H7 (cell line): ENCODE measurements around the gene EPHA8. TPM values are rescaled to one million over a fixed set of nuclear protein-coding genes. Genes with fewer than 3 reads are reported as not detected.

Source experiments
- DNase-seq: peaks from one replicate; pipeline ENCODE4 v3.0.0; 2012
- H3K27me3 ChIP-seq: 2 replicates; pipeline ENCODE4 v1.6.0; 2011; ENCODE audit warnings: mild to moderate bottlenecking, low read length; ENCODE audit not compliant: control insufficient read depth, insufficient read depth
- H3K36me3 ChIP-seq: replicated peaks from 2 replicates; pipeline ENCODE4 v1.5.1; 2011; ENCODE audit warnings: low read length; ENCODE audit not compliant: control insufficient read depth, insufficient read depth
- H3K4me3 ChIP-seq: 2 replicates; pipeline ENCODE4 v1.5.1; 2011; ENCODE audit warnings: low read depth, mild to moderate bottlenecking, control low read depth, low read length, moderate library complexity; ENCODE audit not compliant: insufficient read depth
- total RNA-seq: library from RNA; depleted of rRNA; stranded (reverse); fragments of >200 nt; shearing (Covaris generic); gene quantifications from 2 replicates; pipeline ENCODE4 v1.2.3, GENCODE V29; 2014

Gene EPHA8
- total RNA-seq, 1 experiment from 2014 or later: 4.8 TPM

DNA sequence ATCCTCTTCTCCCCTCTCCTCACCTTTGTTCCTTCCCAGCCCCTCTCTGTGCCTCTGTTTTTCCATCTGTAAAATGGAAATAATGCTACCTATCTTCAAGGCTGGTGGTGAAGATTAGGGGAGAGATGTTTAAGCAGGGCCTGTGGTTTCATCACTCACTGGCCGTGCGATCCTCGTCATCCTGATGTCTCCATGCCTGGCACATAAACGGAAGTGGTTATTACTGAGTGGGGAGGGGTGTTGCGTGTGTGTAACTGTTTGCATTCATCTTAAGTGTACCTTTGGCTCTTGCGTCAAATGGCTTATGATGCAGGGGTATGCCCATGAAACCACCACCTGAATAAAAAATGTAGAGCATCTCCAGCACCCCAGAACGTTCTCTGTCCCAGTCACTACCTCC is 56.0 kb downstream of the EPHA8 start:
- no peak for DNase-seq
- Histone ChIP-seq H3K27me3 (no peaks in the 10 kb centered on the region; the same call in 1 of the 2 replicates), H3K36me3 (no peaks in the 10 kb centered on the region), H3K4me3 (no peak overlapping the region)

DNA sequence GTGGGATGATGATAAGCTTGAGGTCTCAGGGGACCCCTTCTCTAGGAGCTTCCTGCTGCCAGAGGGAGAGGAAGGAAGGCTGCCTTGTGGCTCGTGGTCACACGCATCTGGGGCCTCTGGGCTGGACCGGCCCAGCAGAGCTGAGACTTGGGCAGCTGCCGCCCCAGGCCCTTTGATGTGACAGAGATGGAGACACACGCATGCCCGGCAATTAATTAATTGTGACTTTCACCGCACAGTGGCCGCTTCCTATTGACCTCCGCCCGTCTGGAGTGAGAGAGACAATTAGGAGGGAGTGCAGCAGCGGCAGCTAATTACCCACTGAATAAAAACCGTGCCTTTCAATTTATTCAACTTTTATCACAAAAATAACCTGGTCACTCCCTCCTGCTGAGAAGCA is 56.5 kb downstream of the EPHA8 start:
- no peaks in the 10 kb centered on the region; the same call in 1 of the 2 replicates for H3K27me3 ChIP-seq
- no peaks in the 10 kb centered on the region for H3K36me3 ChIP-seq
- no peak overlapping the region for H3K4me3 ChIP-seq
- DNase-seq: no peak

DNA sequence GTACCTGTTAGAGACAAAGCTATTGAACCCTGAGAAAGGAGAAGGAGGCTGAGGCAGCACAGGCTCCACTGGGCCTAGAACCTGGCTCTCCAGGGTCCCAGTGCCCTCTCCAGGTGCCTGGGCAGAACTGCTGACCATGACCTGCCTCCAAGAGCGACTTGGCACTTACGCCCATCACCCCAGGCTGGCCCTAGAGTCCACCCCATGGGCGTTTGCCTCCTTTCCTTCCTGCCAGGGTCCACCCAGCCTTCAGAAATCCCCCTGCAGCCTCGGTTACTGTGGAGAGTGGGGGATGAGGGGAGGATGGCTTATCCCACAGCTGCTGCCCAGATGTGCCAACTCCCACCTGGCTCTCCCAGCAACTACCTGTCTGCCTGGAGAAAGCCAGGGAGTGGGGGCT is 58.5 kb downstream of the EPHA8 start:
- no peaks in the 10 kb centered on the region for H3K36me3 ChIP-seq
- H3K27me3 ChIP-seq: no peaks in the 10 kb centered on the region; the same call in 1 of the 2 replicates
- no peak for DNase-seq
- H3K4me3 ChIP-seq: no peak overlapping the region

DNA sequence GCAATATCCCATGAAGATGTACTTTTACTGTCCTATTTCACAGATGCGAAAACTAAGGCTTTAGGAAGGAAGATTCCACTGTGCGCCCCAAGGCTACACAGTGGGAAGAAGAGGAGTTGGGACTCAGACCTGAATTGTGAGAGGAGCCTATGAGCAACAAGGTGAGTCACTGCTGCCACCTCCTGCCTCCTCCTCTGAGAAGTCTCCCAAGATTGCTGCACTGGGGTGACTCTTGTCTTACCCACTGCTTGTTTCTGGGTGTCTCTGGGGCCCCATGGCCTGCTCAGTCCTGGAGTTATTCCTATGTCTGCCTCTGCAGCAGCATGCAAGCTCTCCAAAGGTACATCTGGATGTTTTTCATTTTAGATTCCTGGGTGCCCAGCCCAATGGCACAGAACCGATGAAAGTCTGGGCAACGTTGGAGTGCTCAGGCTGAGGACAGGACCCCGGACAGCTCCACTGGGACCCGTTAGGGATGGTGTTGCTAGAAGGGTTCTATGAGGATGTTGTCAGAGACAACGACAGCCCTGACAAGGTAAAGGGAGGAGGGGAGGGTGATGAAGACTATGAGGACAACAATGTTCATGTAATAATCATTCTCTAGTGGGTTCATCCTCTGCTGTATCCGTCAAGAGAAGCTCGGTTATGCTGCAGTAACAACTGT is 62.1 kb downstream of the EPHA8 start:
- Histone ChIP-seq H3K36me3 (no peaks in the 10 kb centered on the region), H3K27me3 (no peaks in the 10 kb centered on the region; the same call in 1 of the 2 replicates), H3K4me3 (no peak overlapping the region)
- peak; percentile 75 for DNase-seq

DNA sequence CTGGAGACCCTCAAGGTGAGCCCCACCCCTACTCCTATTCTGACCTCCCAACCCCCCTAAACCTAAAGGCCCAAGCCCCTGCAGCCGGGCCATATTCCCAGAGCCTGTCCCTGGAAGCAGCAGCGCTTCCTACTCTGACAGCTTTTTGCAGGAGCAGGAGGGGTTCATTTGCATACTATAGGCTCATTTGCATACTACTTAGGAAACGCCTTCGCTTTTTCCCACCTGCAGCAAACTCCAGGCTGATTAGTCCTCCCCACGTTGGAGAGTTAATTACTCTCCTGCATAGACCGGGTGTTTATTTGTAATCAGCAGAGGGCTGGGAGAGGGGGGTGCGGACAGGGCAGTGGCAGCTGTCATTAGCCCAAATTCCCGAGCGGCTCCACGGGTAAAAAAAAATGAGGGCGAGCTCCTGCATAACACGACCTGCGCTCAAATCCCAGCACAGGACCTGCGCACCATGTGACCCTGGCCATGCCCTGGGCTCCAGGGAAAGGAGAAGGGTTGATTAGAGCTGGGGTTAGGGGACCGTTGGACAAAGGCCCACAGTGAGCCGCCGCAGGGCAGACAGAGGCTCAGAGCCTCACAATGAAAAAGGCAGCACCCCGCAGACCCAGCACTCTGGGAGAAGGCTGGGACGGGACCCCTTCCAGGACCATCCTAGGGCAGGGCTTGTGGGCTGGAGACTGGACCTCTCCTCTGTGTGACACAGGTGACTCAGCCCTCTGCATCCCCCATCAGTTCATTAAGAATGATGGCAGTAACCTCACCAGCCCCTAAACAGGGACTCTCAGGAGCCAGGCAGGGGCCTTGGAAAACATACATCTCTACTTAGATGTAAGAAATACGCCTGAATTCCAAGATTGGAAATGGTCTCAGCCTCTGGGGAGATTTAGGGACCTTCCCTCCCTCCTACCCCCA is 63.2 kb downstream of the EPHA8 start:
- no peaks in the 10 kb centered on the region; the same call in 1 of the 2 replicates for H3K27me3 ChIP-seq
- H3K4me3 ChIP-seq: no peak overlapping the region
- no peaks in the 10 kb centered on the region for H3K36me3 ChIP-seq
- DNase-seq: peak; percentile 75

DNA sequence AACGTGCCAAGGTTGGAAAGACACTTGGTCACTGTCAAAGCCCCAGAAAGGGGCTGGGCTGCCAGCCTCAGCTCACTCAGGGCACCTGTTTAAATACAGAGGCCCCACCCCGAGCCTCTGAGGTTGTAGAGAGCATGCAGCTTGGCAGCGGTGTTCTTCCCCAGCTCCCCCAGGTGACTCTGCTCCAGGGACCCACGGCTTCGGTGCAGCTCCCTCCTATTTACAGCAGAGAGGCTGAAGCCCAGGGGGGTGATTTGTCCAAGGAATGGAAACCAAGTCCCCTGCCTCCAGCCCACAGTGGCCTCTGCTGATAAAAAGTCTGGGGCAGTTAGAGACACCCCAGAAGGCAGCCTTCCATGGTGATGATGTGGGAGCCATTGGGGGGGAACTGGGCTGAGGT is 64.0 kb downstream of the EPHA8 start:
- no peak for DNase-seq
- no peaks in the 10 kb centered on the region; the same call in 1 of the 2 replicates for H3K27me3 ChIP-seq
- no peaks in the 10 kb centered on the region for H3K36me3 ChIP-seq
- H3K4me3 ChIP-seq: no peak overlapping the region

DNA sequence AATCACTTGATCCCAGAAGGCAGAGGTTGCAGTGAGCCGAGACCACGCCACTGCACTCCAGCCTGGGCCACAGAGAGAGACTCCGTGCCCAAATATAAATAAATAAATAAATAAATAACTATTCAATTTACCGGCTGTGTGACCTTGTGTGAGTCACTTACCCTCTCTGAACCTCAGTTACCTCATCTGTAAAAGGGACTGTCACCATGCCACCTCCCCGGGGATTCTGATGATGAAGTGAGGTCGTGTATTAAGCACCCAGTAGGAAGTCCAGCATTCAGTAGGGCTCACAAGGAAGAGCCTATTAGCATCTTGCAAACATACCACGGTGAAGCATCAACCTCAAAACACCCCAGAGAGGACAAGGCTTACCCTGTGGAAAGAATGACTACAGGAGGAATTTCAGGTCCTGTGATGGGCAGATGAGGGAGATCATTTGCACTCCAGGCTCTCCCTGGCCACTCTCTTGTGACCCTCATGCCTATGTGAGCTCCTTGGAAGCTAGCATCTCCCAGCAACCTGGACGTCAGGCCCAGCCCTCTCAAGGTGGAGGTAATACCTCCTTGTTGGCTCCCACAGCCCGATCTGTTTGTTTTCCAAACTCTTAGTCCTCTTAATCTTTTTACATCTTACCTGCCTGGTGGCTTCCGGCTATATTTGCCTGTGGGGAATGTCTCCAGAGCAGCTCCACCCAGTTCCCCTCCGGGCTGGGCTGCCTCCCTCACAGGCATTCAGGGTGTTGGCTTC is 65.6 kb downstream of the EPHA8 start:
- Histone ChIP-seq H3K27me3 (no peaks in the 10 kb centered on the region; the same call in 1 of the 2 replicates), H3K4me3 (no peak overlapping the region), H3K36me3 (no peaks in the 10 kb centered on the region)
- no peak for DNase-seq

DNA sequence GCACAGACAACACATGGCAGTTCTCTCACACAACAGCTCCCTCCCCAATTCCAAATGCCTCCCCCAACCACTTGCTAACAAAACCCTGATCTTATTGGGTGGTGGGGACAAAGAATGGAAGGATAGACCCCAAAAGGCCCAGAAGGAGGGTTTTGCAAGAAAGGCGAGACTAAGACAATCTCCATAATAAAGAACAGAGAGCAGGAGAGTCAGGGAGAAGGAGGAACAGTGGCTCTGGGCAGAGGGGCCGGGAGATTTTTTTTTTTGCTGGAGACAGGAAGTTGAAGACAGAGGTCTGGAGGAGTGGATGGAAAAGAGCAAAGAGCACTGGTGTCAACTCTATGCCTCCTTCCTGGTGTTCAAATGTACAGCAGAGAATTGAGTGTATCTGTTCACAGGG is 66.6 kb downstream of the EPHA8 start:
- Histone ChIP-seq H3K4me3 (no peak overlapping the region), H3K27me3 (no peaks in the 10 kb centered on the region; the same call in 1 of the 2 replicates), H3K36me3 (no peaks in the 10 kb centered on the region)
- DNase-seq: peak; percentile 72

DNA sequence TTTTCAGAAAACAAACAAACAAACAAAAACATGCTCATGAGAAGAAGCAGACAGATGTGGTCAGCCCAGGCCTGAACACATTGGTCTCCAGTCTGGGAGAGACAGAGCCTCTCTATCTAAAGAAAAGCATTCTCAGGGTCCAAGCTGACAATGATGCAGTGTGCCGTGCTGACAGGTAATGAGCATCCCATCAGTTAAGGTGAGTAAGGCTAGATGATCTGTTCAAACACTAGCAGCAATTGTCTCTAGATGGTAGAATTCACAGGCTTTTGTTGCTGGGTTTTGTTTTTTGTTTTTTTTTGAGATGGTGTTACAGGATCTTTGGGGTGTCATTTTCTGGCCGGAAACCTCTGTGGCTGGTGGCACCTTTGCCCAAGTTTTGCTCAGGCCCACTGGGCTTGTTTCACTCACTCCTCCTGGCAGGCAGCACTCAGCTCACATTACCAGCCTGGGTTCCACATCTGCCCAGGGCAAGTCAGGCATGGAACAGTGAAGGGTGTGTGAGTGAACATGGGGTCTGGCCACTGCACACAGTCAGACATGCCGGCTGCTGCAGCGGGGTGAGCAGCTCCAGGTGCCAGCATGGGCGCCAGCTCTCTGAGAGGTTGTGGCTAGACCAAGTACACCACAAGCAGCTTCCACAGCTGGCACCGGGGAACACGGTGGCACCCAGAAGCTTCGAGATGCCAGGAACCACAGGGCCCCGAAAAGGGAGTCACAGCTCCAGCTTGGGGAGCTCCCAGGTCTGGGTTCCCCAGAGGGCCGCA is 70.6 kb downstream of the EPHA8 start:
- no peak overlapping the region for H3K4me3 ChIP-seq
- H3K27me3 ChIP-seq: no peaks in the 10 kb centered on the region
- no peak for DNase-seq
- no peaks in the 10 kb centered on the region for H3K36me3 ChIP-seq

DNA sequence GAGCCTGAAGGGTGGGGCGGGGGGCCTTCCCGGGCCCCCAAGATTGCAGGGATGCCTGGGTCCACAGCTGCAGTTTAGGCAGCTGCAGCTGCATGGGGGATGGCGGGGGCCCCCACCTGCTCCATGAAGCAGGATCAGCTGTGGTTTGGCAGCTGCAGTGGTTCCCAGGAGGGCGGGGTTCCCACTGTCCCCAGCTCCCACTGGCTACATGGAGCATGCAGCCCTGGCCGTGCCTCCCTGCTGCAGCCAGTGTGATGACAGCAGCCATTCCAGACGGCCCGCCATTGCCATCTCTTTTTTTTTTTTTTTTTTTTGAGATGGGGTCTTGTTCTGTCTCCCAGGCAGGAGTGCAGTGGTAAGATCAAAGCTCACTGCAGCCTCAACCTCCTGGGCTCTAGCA is 72.1 kb downstream of the EPHA8 start:
- no peak for DNase-seq
- Histone ChIP-seq H3K27me3 (no peaks in the 10 kb centered on the region), H3K4me3 (no peak overlapping the region), H3K36me3 (no peaks in the 10 kb centered on the region)

DNA sequence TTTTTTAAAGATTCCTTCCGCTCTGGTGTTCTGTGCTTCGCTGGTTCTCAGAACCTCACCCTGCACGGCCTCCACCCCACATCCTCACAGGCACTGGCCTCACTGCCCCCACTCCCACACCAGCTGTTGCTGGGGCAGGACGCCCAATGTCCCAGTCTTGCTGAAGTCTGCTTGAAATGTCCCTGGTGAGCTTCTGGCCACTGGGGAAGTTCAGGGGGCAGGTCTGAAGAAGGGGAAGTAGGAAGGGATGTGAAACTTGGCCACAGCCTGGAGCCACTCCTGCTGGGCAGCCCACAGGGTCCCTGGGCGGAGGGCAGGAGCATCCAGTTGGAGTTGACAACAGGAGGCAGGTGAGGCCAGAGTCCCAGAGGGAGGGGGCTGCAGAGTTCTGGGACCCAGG is 73.1 kb downstream of the EPHA8 start, which contains the start of gene C1QA:
Gene C1QA (plus strand): TSS at position 276 of the 400 bp plus-strand sequence. CDS start 989 bp downstream, outside the sequence.
- no peak for DNase-seq
- H3K36me3 ChIP-seq: no peaks in the 10 kb centered on the region
- H3K4me3 ChIP-seq: no peak within 1 kb of the TSS
- H3K27me3 ChIP-seq: no peaks in the 10 kb centered on the region

DNA sequence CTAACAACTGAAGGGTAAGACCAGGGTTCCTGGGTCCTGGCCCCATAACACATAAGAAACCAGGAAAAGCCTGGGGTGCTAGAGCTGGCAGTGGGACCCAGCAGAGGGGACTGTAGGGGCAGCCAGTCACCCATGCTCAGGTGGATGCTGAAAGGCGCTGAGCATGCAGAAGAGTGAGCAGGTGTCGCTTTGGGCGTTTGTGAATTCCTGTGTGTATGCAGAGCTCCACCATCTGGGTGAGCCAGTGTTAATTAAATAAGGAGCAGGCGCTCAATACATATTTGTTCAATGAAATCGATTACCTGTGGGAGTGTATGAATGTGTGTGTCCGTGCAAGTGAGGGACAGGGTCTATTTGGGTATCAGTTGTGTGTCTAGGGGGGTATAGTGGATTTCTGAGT is 73.6 kb downstream of the EPHA8 start:
- Histone ChIP-seq H3K4me3 (no peak overlapping the region), H3K36me3 (no peaks in the 10 kb centered on the region), H3K27me3 (no peaks in the 10 kb centered on the region)
- no peak for DNase-seq

DNA sequence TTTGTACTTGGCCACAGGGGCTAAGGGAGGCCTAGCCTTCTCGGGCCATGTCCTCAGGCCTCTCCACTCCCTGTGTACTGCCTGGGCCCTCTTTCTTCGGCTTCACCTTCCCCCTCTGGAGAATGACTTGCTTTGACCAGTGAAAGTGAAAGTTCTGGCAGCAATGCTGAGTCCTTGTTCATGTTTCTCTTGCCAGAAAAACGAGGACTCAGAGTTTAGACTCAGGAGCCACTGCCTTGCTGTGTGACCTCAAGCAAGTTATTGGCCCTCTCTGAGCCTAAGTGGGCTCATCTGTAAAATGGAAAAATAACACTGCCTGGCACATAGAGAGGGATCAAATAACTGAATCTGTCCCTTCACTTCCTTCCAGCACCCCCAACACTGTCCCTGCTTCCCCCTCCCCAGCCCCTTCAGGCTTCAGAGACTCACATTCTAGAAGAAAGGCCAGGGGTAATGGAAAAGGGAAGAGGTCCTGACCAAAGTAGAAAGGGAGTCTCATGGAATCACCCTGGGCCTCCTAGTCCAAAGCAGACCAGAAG is 74.7 kb downstream of the EPHA8 start:
- Histone ChIP-seq H3K4me3 (no peak overlapping the region), H3K36me3 (no peaks in the 10 kb centered on the region)
- DNase-seq: no peak

More for the DNA sequence above, 74.7 kb downstream of the EPHA8 start:
- H3K27me3 ChIP-seq: no peaks in the 10 kb centered on the region
